ENCODE data around the gene KMT2E. TPM values are rescaled to one million over a fixed set of nuclear protein-coding genes. Genes with fewer than 3 reads are reported as not detected.
A peak's percentile ranks its signal among the peaks of the same experiment; 100 is the strongest.

KMT2E gene
- total RNA-seq, 1 donor from 2014 or later = 40.2 TPM

- no peak for TF ChIP-seq CTCF (IDR thresholded peaks at IDR 0.05; ENCODE audit: borderline replicate concordance)
- no peaks in the 10 kb centered on the region for H3K36me3 ChIP-seq
- DNase-seq = no peak
- no peak overlapping the region for H3K4me3 ChIP-seq
- H3K27ac ChIP-seq (replicated peaks) = peak overlapping the region; percentile 98
- no peaks in the 10 kb centered on the region for H3K27me3 ChIP-seq (ENCODE audit: low read depth)
- H3K4me1 ChIP-seq = peaks cover 76% of the 10 kb centered on the region
- intact Hi-C loops (cut with micrococcal nuclease) = loop anchor here (10.0 kb wide), 1 partner anchor 114 kb away; no protein-coding TSS in a partner anchor
- H3K9me3 ChIP-seq (replicated peaks) = no peaks in the 10 kb centered on the region
Measured at GRCh38 chr7:104980440-104980839, 33.6 kb upstream of the KMT2E start.

- Histone ChIP-seq H3K4me1 (peaks cover 73% of the 10 kb centered on the region), H3K4me3 (no peak overlapping the region), H3K27me3 (ENCODE audit: low read depth) (no peaks in the 10 kb centered on the region), H3K36me3 (no peaks in the 10 kb centered on the region), H3K9me3 (replicated peaks) (no peaks in the 10 kb centered on the region), H3K27ac (replicated peaks) (peak overlapping the region; percentile 98)
- TF ChIP-seq CTCF (IDR thresholded peaks at IDR 0.05; ENCODE audit: borderline replicate concordance) = peak; percentile 84
- intact Hi-C loops (cut with micrococcal nuclease) = loop anchor here (10.0 kb wide), 1 partner anchor 114 kb away; no protein-coding TSS in a partner anchor
- DNase-seq = no peak
Measured at GRCh38 chr7:104980841-104981671, 32.9 kb upstream of the KMT2E start.

GRCh38 chr7:104981672-104982037, 32.4 kb upstream of the KMT2E start:
- H3K27ac ChIP-seq (replicated peaks) = peak overlapping the region; percentile 98
- no peak for DNase-seq
- intact Hi-C loops (cut with micrococcal nuclease) = loop anchor here (10.0 kb wide), 1 partner anchor 113 kb away; no protein-coding TSS in a partner anchor

DNA sequence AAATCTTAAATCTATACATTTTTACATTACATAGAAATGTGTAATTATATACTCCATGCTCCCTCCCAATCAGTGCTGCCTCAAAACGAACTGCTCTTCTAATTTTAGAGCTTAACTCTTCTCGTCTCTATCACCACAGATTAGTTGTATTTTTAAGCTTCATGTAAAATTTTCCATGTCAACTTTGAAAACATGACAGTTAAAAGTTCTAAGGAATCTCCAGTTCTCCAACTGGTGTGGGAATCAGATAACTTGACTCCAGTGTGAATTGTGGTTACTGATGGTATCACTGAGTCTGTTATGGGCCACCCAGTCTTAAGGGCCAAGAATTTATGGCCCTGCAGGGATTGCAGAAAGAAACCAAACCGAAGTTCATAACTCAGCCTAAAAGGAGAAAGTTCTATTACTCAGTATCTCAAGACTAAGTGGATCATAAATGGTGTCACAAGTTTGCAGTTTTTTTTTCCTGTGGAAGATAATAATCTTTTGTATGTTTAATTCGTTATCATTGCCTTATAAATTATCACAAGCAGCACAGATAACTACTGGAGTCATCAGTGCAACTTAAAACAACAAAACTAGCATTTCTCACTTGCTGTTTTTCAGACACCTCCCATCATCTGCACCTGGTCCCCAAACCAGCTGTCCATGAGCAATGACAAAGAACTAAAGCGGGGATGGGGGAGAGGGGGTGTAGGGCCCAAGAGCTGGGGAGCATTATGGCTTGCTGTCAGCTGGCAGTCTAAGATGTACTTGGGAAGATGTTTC, 31.5 kb upstream of the KMT2E start:
- H3K4me1 ChIP-seq = peaks cover 59% of the 10 kb centered on the region
- no peaks in the 10 kb centered on the region for H3K36me3 ChIP-seq
- H3K27ac ChIP-seq (replicated peaks) = peak overlapping the region; percentile 98
- no peak for DNase-seq
- no peak for TF ChIP-seq CTCF (IDR thresholded peaks at IDR 0.05; ENCODE audit: borderline replicate concordance)
- H3K4me3 ChIP-seq = peak overlapping the region; percentile 73
- H3K9me3 ChIP-seq (replicated peaks) = no peaks in the 10 kb centered on the region
- intact Hi-C loops (cut with micrococcal nuclease) = loop anchor here (10.0 kb wide), 1 partner anchor 112 kb away; no protein-coding TSS in a partner anchor
- H3K27me3 ChIP-seq (ENCODE audit: low read depth) = no peaks in the 10 kb centered on the region

More at GRCh38 chr7:104981672-104982037, 32.4 kb upstream of the KMT2E start:
- TF ChIP-seq CTCF (IDR thresholded peaks at IDR 0.05; ENCODE audit: borderline replicate concordance) = no peak
- no peaks in the 10 kb centered on the region for H3K27me3 ChIP-seq (ENCODE audit: low read depth)
- H3K4me1 ChIP-seq = peaks cover 67% of the 10 kb centered on the region
- H3K4me3 ChIP-seq = no peak overlapping the region
- no peaks in the 10 kb centered on the region for H3K9me3 ChIP-seq (replicated peaks)
- no peaks in the 10 kb centered on the region for H3K36me3 ChIP-seq

- Histone ChIP-seq H3K27ac (replicated peaks) (peak overlapping the region; percentile 98), H3K36me3 (no peaks in the 10 kb centered on the region), H3K4me3 (peak overlapping the region; percentile 73), H3K9me3 (replicated peaks) (no peaks in the 10 kb centered on the region), H3K27me3 (ENCODE audit: low read depth) (no peaks in the 10 kb centered on the region), H3K4me1 (peaks cover 52% of the 10 kb centered on the region)
- intact Hi-C loops (cut with micrococcal nuclease) = loop anchor here (10.0 kb wide), 1 partner anchor 112 kb away; no protein-coding TSS in a partner anchor
- no peak for DNase-seq
- no peak for TF ChIP-seq CTCF (IDR thresholded peaks at IDR 0.05; ENCODE audit: borderline replicate concordance)
Measured at GRCh38 chr7:104983076-104983577, 30.9 kb upstream of the KMT2E start.
